LNCAP (cell line): ENCODE data around the gene MYO5C.

Experiments used
- TF ChIP-seq, protein P1 (sequence below): fragments of 450-650 bp; IDR thresholded peaks from 2 replicates; pipeline ENCODE4 v1.5.1; 2017; ENCODE audit warnings: mild to moderate bottlenecking

MYO5C gene

DNA sequence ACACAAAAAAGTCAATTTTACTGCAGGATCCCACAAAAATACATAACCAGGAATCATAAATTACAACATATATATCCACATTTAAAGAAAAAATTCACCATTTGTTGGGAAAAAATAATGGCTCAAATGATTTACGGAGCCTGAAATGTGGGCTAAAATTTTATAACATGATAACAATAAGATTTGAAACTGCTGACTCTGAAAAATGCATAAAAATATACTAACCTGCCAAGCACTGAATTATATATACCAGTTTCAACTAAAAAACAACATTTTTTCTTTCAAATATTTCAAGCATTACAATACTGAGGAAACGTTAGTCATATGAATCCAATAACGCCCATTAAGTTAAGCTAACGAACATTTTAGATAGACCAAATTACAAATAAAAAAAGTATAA lies 12.2 kb upstream of the MYO5C start:
- TF ChIP-seq, protein P1, sequence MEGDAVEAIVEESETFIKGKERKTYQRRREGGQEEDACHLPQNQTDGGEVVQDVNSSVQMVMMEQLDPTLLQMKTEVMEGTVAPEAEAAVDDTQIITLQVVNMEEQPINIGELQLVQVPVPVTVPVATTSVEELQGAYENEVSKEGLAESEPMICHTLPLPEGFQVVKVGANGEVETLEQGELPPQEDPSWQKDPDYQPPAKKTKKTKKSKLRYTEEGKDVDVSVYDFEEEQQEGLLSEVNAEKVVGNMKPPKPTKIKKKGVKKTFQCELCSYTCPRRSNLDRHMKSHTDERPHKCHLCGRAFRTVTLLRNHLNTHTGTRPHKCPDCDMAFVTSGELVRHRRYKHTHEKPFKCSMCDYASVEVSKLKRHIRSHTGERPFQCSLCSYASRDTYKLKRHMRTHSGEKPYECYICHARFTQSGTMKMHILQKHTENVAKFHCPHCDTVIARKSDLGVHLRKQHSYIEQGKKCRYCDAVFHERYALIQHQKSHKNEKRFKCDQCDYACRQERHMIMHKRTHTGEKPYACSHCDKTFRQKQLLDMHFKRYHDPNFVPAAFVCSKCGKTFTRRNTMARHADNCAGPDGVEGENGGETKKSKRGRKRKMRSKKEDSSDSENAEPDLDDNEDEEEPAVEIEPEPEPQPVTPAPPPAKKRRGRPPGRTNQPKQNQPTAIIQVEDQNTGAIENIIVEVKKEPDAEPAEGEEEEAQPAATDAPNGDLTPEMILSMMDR, result no peak

DNA sequence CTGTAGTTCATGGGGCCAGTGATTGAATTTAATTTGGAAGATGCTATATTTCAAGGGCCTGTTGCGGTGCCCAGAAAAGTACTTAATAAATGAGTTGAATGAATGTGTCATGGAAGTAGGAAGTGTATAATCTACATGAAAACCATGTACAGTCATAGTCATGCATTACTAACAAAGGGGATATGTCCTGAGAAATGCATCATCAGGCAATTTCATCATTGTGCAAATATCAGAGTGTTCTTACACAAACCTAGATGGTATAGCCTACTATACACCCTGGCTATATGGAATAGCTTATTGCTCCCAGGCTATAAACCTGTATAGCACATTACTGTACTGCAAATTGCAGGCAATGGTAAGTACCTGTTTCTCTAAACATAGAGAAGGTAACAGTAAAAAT lies 10.7 kb upstream of the MYO5C start:
- TF ChIP-seq, protein P1, result no peak

DNA sequence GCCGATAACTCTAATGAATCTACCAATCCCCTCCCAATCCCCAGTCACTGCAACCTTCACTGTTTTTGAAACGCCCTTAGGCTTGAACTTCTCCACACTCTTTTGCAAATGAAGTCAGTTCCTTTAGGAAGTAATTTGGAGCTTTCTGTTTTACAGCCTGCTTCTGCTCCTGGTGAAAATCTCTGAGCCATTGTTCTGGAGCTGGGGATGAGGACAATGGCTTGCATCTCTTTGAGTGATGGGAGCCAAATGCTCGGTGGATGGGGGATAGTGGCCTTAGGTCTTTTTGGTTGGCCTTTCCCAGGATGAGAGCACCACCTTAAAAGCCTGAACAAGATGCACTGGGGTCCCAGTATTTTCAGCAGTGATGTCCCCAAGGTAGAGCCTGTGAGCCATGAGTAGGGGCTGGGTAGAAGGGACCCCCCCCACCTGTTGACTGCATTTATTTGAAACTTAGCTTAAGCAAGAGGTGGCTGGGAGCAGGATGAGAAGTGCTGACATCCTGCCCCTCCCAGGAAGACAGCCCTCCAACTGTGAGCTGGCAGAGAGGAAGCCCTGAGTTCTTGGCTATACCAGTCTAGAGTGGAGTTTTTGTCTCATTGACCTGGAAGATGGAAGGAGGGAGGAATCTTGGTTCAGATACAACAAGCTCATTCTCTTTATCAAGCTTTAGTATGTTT lies 7.6 kb upstream of the MYO5C start:
- TF ChIP-seq, protein P1, result no peak

DNA sequence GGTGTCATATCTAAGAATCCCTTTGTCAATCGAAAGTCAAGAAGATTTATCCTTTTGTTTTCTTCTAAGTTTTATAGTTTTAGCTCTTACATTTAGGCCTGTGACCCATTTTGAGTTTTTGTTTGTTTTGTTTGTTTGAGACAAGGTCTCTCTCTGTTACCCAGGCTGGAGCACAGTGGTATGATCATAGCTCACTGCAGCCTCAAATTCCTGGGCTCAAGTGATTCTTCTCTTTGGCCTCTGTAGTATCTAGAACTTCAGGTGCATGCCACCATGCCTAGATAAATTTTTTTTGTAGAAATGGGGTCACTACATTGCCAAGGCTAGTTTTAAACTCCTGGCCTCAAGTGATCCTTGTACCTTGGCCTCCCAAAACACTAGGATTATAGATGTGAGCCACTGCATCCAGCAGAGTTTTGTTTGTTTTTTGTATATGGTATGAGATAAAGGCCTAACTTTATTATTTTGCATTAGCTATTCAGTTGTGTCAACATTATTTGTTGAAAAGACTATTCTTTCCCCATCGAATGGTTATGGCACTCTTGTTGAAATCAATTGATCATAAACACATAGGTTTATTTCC lies 5.8 kb upstream of the MYO5C start:
- TF ChIP-seq, protein P1, result no peak

DNA sequence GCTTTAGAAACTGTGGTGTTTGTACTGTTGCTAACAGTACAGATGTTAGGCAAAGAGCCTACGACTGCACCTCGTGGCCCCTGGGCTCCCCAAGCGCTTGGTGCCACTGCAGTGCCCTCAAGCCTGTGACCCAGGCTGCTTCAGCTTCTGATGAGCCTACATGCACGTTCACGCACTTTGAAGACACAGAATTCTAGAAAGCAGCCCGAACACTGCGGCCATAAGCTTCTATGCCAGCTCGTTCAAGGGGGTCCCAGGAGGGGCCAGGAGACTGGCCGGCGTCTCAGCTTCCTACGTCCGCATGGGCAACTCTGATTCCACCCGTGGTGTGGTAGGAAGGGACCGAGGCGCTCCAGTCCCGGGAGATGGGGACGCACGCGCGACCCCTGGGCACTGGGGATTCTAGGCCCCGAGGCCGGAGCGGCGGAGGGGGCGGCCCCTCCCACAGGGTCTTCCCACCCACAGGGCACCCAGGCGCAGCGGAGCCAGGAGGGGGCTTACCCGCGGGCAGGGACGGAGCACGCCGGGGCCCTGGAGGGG lies 653 bp downstream of the MYO5C start:
- TF ChIP-seq, protein P1, result no peak

DNA sequence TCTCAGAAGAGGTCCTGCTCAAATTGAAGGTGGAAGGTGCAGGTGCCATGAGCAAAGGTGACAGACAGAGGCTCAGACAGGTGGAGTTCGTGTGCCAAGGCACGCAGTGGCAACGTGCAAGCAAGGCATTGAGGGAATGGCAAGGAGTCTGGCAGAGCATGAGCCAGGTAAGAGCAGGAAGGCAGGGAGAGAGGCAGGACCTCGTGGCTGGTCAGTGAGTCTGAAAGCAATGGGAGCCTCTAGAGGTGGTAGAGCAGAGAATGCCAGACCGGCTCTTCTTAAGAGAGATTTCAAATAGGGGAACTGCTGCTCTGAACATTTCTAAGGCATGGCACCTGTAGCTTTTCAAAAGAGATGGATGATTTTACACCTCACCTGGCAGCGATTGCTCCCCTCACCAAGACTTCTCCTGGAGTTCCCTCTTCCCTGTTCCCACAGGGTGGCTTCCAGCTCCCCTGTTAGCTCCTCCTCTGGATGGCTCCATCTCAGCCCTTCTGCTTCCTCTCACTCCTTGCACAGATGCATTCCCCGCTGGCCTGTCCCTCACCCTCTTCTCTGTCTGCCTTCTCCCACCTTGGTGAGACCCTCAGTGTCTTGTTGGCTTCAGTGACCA lies 2.7 kb downstream of the MYO5C start:
- TF ChIP-seq, protein P1, result no peak

DNA sequence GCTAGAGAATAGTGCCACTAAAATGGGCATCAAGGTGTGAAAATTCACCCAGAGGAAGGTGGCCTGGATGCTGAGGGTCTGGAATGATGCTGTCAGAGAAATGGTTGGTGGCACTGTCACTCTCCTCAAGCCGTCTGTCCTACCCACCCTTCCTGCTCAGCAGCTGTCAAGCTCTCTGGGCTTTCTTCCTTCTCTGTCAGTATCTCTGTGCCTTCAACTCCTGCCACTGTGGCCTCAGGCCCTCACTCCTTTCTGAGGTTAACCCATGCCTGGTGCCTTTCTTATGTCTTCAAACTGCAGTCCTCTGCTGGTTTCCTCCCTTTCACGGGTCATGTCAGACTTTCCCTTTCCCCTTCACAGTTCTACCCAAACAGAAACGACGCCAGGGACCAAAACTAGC lies 4.4 kb downstream of the MYO5C start:
- TF ChIP-seq, protein P1, result no peak
